Kidney (tissue), 14 donors: ENCODE measurements around the gene EXO5. TPM values are rescaled to one million over a fixed set of nuclear protein-coding genes. Genes with fewer than 3 reads are reported as not detected.

ENCODE experiments used
- DNase-seq, 5 donors: peaks; one replicate each; pipeline ENCODE4 v3.0.0-alpha.2; 2013 to 2020
- FAIRE-seq: peaks from 2 replicates; lab custom pipeline; 2012; peaks lifted over from hg19 to GRCh38; lab: Jason Lieb, UNC
- H3K27ac ChIP-seq, 2 donors: one replicate each; pipeline ENCODE4 v1.7.0; 2013; ENCODE audit warnings: low read depth in 2 of 2, low read length in 2 of 2, inconsistent platforms in 1 of 2
- H3K27me3 ChIP-seq: one replicate; pipeline ENCODE4 v1.7.1; 2013; ENCODE audit warnings: low read length, inconsistent platforms; ENCODE audit not compliant: control insufficient read depth, insufficient read depth
- H3K36me3 ChIP-seq, 3 donors: one replicate each; pipeline versions ENCODE4 v1.7.0 to v1.7.1; 2013; ENCODE audit warnings: low read length in 3 of 3, control low read depth in 1 of 3, inconsistent platforms in 1 of 3; ENCODE audit not compliant: insufficient read depth in 3 of 3, control insufficient read depth in 2 of 3
- H3K4me1 ChIP-seq, 3 donors: one replicate each; pipeline versions ENCODE4 v1.7.0 to v1.7.1; 2013; ENCODE audit warnings: low read length in 3 of 3, inconsistent platforms in 1 of 3, low read depth in 1 of 3; ENCODE audit not compliant: control insufficient read depth in 2 of 3, insufficient read depth in 2 of 3
- H3K4me3 ChIP-seq, 3 donors: one replicate each; pipeline versions ENCODE4 v1.7.0 to v1.8.1; 2013; ENCODE audit warnings: low read length in 3 of 3, control low read depth in 1 of 3, inconsistent platforms in 1 of 3
- H3K9ac ChIP-seq, 3 donors: one replicate each; pipeline versions ENCODE4 v1.7.0 to v1.7.1; 2013; ENCODE audit warnings: low read length in 3 of 3, control low read depth in 1 of 3, inconsistent platforms in 1 of 3
- H3K9me3 ChIP-seq, 3 donors: one replicate each; pipeline versions ENCODE4 v1.7.0 to v1.7.1; 2013; ENCODE audit warnings: low read length in 3 of 3, control low read depth in 1 of 3, inconsistent platforms in 1 of 3; ENCODE audit not compliant: control insufficient read depth in 2 of 3, insufficient read depth in 1 of 3
- intact Hi-C: fragments of 100-400 bp; cut with DNase I; formaldehyde crosslinking; loops from one replicate; pipeline ENCODE4 v1.11.1; 2022
- polyA plus RNA-seq: library from polyadenylated mRNA; stranded (reverse); fragments of 350-450 nt; fragmentation: Illumina TruSeq; extraction: RNeasy Lipid Tissue Mini Kit (QIAGEN cat#74804); gene quantifications from one replicate; pipeline ENCODE4 v1.2.3, GENCODE V29; 2014; ENCODE audit warnings: low read depth, low replicate concordance; ENCODE audit not compliant: insufficient read depth
- total RNA-seq: library from RNA; stranded (reverse); fragmentation: NEBNext Ultra II Directional; extraction: Animal tissue kit (Norgen Biotek cat#: 25700); gene quantifications from one replicate; pipeline ENCODE4 v1.2.1, GENCODE V29; 2021
- TF ChIP-seq, protein P1 (sequence below): IDR thresholded peaks from 3 replicates; pipeline ENCODE4 v1.5.1; 2012; ENCODE audit warnings: mild to moderate bottlenecking, moderate library complexity, borderline replicate concordance; ENCODE audit not compliant: insufficient read depth; ENCODE audit errors: extremely low read depth
- donor health status: control.
- donor health status: control.
- donor health status: control.
- donor health status: control.
- donor health status: control.
- donor health status: DM: yes; HTN: yes; CAD: no.
- donor health status: Normal renal cell carcinoma (clear cell type).

EXO5 gene
- total and polyA plus RNA-seq, 2 donors from 2014 or later = 4.3 to 9.0 TPM

DNA sequence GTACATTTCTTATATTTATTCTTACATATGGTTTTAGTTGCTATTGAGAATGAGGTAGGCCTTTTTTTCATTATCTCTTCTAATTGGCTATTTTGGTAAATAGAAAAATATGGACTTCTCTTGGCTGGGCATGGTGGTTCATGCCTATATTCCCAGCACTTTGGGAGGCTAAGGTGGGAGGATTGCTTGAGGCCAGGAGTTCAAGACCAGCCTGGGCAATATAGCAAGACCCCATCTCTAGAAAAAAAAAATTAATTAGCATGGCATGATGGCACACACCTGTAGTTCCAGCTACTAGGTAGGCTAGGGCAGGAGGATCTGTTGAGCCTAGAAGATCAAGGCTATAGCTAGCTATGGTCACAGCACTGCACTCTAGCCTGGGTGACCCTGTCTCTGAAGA is 26.0 kb downstream of the EXO5 start:
- H3K27me3 ChIP-seq = no peaks in the 10 kb centered on the region
- H3K9me3 ChIP-seq = no peaks in the 10 kb centered on the region
- intact Hi-C loops = no loop called here
- H3K4me3 ChIP-seq = no peak overlapping the region
- TF ChIP-seq, protein P1, sequence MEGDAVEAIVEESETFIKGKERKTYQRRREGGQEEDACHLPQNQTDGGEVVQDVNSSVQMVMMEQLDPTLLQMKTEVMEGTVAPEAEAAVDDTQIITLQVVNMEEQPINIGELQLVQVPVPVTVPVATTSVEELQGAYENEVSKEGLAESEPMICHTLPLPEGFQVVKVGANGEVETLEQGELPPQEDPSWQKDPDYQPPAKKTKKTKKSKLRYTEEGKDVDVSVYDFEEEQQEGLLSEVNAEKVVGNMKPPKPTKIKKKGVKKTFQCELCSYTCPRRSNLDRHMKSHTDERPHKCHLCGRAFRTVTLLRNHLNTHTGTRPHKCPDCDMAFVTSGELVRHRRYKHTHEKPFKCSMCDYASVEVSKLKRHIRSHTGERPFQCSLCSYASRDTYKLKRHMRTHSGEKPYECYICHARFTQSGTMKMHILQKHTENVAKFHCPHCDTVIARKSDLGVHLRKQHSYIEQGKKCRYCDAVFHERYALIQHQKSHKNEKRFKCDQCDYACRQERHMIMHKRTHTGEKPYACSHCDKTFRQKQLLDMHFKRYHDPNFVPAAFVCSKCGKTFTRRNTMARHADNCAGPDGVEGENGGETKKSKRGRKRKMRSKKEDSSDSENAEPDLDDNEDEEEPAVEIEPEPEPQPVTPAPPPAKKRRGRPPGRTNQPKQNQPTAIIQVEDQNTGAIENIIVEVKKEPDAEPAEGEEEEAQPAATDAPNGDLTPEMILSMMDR = no peak
- H3K4me1 ChIP-seq = peaks cover 0 to 4% (median 0%) of the 10 kb centered on the region in 3 donors
- H3K9ac ChIP-seq = no peak overlapping the region
- H3K27ac ChIP-seq = no peak overlapping the region
- FAIRE-seq (no peak), DNase-seq (no peak)
- H3K36me3 ChIP-seq = no peaks in the 10 kb centered on the region

DNA sequence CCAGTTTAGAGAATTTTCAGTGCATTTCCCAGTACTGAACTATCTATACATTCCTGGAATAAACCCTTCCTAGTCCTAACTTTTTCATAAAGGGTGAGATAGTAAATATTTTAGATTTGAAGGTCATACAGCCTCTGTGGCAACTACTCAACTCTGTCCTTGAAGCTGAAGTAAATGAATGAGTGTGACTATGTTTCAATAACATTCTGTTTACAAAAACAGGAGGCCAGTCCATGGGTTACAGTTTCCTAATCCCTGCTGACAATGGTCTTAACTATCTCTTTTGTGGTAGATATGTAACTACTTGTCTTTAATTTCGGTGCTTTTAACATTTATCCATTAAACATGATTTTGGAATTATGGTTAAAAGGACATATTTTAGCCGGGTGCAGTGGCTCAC is 27.2 kb downstream of the EXO5 start:
- DNase-seq = no peak
- H3K9me3 ChIP-seq = no peaks in the 10 kb centered on the region
- H3K4me3 ChIP-seq = no peak overlapping the region
- H3K4me1 ChIP-seq = peaks cover 0 to 4% (median 0%) of the 10 kb centered on the region in 3 donors
- FAIRE-seq = no peak
- no peak overlapping the region for H3K27ac ChIP-seq
- TF ChIP-seq, protein P1 = no peak
- H3K9ac ChIP-seq = no peak overlapping the region
- H3K27me3 ChIP-seq = no peaks in the 10 kb centered on the region
- no peaks in the 10 kb centered on the region for H3K36me3 ChIP-seq
- intact Hi-C loops = no loop called here

DNA sequence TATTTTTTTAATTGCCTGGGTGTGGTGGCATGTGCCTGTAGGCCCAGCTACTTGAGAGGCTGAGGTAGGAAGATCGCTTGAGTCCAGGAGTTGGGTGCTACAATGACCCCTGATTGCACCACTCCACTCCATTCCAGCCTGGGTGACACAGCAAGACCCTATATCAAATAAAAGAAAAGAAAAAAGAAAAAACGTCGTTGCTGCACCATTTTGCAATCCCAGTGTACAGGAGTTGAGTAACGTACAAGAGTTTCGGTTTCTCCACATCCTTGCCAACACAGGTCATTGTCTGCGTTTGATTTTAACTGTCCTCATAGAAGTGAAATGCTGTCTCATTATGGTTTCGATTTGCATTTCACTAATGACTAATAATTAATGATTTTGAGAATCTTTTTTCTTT is 30.8 kb downstream of the EXO5 start:
- intact Hi-C loops = no loop called here
- TF ChIP-seq, protein P1 = no peak
- peaks cover 0 to 10% (median 7%) of the 10 kb centered on the region in 3 donors for H3K36me3 ChIP-seq
- H3K9ac ChIP-seq = no peak overlapping the region
- no peak for FAIRE-seq
- no peaks in the 10 kb centered on the region for H3K27me3 ChIP-seq
- H3K4me1 ChIP-seq = no peaks in the 10 kb centered on the region
- no peaks in the 10 kb centered on the region for H3K9me3 ChIP-seq
- no peak for DNase-seq
- no peak overlapping the region for H3K27ac ChIP-seq
- no peak overlapping the region for H3K4me3 ChIP-seq

DNA sequence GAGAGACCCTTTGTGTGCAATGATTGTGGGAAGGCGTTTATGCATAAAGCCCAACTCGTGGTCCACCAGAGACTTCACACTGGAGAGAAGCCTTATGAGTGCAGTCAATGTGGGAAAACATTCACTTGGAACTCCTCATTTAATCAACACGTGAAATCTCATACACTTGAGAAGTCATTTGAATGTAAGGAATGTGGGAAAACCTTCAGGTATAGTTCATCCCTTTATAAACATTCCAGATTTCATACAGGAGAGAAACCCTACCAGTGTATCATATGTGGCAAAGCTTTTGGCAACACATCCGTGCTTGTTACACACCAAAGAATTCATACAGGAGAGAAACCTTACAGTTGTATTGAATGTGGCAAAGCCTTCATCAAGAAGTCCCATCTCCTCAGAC is 38.4 kb downstream of the EXO5 start:
- Histone ChIP-seq H3K27ac (no peak overlapping the region), H3K9me3 (peaks cover 4 to 21% (median 5%) of the 10 kb centered on the region in 3 donors), H3K9ac (no peak overlapping the region), H3K27me3 (no peaks in the 10 kb centered on the region), H3K4me3 (no peak overlapping the region), H3K4me1 (no peaks in the 10 kb centered on the region), H3K36me3 (peaks cover 5 to 28% (median 18%) of the 10 kb centered on the region in 3 donors)
- intact Hi-C loops = no loop called here
- DNase-seq = no peak
- TF ChIP-seq, protein P1 = no peak
- FAIRE-seq = no peak
